ENCODE results near the gene ELMO3. TPM values are rescaled to one million over a fixed set of nuclear protein-coding genes. Genes with fewer than 3 reads are reported as not detected.

The ELMO3 gene, protein sequence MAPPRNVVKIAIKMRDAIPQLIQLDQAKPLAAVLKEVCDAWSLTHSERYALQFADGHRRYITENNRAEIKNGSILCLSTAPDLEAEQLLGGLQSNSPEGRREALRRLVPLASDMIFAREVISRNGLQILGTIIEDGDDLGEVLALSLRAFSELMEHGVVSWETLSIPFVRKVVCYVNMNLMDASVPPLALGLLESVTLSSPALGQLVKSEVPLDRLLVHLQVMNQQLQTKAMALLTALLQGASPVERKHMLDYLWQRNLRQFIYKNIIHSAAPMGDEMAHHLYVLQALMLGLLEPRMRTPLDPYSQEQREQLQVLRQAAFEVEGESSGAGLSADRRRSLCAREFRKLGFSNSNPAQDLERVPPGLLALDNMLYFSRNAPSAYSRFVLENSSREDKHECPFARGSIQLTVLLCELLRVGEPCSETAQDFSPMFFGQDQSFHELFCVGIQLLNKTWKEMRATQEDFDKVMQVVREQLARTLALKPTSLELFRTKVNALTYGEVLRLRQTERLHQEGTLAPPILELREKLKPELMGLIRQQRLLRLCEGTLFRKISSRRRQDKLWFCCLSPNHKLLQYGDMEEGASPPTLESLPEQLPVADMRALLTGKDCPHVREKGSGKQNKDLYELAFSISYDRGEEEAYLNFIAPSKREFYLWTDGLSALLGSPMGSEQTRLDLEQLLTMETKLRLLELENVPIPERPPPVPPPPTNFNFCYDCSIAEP
- 42.8 and 57.2 TPM in 2 replicates for total RNA-seq

DNA sequence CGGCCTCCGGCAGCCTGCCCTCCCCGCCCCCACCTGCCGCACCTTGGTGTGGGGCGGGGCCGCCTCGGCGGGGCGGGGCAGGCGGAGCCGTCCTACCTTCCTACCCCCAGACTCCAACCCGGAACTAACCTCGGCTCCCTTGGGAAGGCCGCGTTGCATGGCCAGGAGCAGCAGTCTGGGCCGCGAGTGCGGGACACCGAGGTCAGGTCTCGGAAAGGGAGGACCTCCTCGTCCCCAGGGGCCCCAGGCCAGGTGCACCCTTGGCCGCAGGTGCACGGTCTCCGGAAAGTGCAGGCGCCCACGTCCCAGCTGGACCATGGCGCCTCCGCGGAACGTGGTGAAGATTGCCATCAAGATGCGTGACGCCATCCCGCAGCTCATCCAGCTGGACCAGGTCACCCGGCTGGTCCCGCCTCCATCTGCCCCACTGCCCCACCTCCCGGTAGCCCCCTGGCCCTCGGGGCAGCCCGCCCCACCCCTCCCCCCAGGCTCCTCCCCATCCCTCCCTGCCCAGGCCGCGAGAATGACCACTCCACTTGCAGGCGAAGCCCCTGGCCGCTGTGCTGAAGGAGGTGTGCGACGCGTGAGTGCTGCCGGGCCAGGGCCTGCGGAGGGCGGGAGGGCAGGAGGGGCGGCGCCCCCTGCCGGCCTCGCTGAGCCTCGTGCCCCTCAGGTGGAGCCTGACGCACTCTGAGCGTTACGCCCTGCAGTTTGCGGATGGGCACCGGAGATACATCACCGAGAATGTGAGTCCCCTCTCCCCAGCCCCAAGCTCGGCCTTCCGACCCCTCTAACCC is at the start of gene ELMO3:
TSS of gene ELMO3 (plus strand) at position 121 of the 797 bp plus-strand sequence. CDS start at position 317, 196 bp downstream.

DNA sequence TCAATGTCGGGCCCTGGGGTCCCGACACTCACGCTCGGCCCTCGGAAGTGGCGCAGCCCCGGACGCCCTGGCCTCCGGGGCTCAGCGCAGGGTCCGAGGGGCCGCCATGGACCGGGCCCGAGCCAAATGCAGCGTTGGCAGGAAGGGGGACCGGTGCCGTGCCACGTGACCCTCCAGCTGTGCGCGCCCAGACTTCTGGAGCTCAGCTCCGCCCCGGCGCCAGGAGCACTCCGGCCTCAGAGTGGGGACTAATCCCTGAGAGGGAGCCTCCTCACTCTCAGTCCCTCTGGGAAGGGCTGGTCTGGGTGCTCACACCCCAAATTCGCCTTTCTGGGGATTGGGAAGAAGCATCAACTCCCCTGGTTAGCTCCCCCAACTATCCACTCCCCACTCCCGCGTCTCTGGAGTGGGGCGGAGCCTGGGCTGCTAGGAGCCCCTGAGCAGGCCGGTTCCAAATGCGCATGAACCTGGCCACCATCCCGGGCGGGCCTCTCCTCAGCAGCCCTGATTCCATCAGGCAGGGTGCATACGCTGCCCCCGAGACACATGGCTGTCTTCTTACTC is 48.0 kb upstream of the ELMO3 start, which contains the start of gene B3GNT9:
TSS of gene B3GNT9 (minus strand) at position 166 of the 564 bp plus-strand sequence. CDS start 513 bp downstream, outside the sequence.

DNA sequence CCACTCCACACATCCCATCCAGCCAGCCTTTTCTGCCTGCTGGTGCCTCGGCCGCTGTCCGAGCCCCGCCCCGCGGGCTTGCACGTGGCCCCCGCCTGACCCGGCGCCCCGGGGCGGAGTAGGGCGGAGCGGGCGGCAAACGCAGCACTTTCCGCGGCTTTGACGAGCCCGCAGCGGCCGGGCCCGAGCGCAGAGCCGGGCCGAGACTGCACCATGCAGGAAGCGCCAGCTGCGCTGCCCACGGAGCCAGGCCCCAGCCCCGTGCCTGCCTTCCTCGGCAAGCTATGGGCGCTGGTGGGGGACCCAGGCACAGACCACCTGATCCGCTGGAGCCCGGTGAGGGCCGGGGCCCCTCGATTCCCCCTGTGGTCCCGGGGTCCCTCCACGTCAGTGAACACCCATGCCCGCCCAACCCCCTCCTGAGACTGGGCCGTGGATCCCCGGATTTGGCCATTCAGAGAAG is 34.3 kb upstream of the ELMO3 start, which contains the start of gene HSF4:
TSS of gene HSF4 (plus strand) at position 147 of the 463 bp plus-strand sequence. CDS start at position 214, 67 bp downstream.

DNA sequence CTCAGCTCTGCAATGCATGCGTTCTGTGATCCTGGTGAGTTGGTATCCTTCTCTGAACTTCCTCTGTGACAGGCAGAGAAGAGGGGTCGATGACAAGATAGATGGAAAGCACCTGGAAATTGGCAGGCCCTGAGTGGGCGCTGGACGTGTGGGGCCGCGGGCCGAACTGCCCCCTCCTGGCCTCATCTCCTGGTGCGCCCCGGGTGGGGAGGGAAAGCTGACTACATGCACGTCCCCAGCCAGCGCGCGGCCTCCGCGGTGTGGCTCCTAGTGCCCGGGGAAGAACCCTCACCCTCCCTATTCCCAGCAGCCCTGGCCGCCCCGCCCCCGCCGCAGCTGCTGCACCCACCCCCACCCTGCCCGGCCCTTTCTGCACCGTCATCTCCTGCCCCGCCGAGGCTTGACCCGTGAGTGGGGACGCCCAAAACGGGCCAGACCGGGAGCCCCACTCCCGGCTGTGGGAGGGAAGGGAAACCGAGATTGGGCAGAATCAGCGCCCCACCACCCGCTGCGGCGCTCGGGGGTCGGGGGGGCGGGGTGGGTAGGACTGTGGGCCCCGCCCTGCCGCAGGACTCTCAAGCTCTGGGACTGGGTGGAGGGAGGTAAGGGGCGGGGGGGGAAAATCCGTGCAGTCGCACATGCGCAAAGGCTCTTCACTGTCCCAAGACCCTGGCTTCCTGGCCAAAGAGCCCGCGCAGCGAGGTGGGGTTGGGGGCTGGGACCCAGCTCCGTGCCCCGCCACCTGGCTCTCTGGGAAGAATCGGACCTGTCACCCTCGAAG is 28.6 kb upstream of the ELMO3 start, which contains the start of gene NOL3:
TSS of gene NOL3 (plus strand) at position 371 of the 781 bp plus-strand sequence.

DNA sequence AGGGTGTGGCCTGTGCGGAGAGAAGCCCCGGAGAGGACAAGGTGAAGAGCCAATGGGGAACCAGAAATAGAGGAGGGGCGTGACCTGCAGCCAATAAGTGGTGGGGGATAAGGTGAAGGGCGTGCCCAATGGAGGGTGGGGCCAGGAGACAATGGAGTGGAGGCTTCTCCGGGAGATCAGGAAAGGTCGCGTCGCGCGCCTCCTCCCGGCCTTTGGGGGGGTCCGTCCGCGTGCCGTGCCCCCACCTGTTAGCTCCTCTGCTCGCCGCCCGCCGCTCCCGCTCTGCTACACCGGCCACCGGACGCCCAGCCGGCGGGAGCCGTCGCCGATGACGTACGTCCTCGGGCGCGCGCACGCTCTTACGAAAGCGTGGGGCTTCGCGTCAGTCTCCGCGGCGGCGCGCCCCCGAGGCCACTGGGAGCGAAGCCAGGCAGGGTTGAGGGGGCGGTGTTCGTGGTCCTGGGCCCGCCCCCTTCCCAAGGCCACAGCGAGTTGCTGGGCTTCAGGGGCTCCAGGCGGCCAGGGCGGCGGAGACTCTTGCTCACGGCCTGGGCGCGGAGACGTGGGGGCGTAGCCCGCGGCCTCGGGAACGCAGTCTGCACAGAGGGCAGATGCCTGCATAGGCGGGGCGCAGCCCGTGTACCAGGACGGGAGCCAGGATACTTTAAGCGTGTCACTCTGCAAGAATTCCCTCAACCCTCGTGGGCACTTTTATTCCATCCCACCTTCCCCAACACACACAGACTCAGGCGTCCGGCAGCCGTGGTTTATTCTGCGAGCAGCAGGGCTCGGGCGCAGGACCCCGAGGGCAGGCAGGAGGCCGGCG is 15.1 kb upstream of the ELMO3 start, which contains the start of gene MATCAP1:
TSS of gene MATCAP1 (minus strand) at position 337 of the 826 bp plus-strand sequence. CDS start 3,353 bp downstream, outside the sequence.

DNA sequence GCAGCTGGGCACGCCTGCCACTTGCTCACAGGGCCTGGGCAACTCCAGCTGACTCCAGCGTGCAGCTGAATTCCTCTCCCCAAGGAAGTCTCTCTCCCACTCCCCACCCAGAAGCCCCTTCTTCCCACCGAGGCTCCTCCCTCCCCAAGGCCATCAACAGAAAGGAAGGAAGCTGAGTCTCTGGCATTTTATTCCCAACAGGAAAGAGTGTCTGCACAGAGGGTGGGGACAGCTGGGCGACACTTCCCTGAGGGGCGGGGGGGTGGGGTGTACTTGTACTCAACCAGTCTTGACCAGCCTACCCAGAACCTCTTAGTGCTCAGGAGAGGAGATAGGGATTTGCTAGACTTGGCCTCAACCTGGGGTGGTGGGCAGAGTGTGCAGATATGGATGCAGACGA is 8.9 kb upstream of the ELMO3 start, which contains the start of gene EXOC3L1:
TSS of gene EXOC3L1 (minus strand) at position 96 of the 400 bp plus-strand sequence. CDS start 460 bp downstream, outside the sequence.

DNA sequence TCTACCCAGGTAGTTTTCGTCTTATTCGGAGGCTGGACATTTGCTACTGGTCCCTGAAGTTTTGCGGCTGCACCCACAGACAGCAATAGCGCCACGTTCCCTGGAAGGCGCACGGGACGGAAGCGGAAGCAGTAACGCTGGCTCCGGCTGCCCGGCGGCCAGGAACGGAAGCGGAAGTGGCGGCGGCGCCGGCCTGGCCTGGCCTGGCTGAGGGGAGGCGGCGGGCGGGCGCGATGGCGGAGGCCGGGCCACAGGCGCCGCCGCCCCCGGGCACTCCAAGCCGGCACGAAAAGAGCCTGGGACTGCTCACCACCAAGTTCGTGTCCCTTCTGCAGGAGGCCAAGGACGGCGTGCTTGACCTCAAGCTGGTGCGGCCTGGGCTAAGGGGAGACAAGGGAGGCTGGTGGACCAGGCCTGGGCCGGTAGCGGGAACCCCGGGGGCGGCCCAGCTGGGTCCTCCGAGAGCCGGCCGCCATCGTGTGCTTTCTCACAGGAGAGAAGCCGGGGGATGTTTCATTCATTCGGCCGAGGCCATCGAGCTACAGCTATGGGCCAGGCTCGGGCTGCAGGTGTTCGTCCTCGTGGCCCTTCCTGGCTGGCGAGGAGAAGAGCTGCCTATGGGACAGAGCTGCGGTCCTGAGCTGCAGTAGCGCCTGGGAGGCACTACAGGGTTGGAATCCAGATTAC is 6.8 kb upstream of the ELMO3 start, which contains the start of gene E2F4:
TSS of gene E2F4 (plus strand) at position 161 of the 687 bp plus-strand sequence. CDS start at position 234, 73 bp downstream.

DNA sequence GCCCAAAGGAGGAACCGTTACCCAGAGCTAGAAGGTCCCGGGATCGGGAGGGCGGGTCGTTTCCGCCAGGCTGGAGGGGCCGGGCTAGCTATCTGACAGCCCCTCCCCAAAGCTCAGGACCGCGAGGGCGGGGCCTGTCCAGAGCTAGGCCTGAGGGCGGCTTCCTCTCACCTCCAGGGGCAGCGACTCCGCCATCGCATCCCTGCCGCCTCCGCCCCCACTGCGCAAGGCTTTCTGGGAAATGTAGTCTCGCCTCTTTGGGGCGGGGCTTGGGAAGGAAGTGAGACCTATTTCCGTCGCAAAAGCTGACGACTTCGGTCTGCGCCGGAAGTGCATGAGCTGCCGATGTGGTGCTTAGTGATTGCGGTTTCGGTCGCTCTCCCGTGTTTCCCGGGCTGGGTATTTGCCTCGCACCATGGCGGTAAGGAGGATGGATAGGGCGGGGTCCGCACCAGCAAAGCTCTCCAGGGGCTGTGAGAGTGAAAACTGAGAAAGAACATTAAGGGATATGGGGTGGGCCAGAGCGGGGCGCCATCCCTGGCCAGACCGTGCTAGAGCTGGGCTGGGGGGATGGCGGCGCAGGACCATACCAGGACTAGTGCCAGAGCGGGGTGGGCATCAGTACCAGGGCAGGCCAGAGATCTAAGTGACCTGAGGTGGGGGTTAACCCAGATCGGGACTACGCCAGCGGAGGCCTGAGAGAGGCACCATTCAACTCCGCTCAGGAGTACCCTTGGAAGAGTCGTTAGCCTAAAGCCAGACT is 28.1 kb downstream of the ELMO3 start, which contains the start of gene TMEM208:
TSS of gene TMEM208 (plus strand) at position 327 of the 763 bp plus-strand sequence. CDS start at position 416, 89 bp downstream.

DNA sequence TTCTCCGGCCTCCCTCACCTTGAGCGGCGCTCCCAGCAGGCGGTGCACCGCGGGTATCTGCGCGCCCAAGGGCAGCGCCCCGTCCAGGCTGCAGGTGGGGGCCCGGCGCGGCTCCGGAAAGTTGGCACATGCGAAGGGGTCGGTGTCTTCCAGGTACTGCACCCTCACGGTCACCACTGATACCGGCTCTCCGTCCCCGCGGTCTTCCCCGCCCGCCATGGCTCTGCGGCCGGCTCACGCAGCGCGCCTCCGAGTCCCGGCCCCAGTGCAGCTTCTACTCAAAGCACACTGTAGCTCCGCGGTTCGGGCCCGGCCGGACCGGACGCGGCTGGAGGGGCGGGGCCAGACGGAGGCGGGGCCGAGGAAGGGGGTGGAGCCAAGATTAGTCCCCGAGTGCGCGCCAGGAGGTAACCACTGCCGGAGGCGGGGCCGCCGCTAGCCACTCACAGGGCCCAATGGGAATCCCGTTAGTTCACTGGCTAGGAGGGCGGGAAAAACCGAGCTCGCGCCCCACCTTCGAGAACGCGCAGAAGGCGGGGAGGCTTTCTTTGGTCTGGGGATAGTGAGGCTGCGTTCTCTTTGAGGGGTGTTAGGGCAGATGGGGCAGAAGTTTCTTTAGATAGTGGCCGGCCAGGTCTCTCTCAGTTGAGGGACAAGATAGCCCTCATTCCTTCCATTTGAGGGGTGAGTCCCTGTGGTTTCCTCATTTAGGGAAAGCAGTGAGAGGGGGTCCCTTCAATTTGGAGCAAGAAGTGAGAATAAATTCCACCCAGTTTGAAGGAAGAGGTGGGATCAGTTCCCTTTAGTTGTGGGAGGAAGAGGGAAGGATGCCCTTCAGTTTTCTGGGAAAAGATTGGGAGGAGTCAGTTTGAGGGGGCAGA is 48.5 kb downstream of the ELMO3 start, which contains the start of gene FHOD1:
TSS of gene FHOD1 (minus strand) at position 290 of the 881 bp plus-strand sequence. CDS start at position 219, 71 bp downstream.

DNA sequence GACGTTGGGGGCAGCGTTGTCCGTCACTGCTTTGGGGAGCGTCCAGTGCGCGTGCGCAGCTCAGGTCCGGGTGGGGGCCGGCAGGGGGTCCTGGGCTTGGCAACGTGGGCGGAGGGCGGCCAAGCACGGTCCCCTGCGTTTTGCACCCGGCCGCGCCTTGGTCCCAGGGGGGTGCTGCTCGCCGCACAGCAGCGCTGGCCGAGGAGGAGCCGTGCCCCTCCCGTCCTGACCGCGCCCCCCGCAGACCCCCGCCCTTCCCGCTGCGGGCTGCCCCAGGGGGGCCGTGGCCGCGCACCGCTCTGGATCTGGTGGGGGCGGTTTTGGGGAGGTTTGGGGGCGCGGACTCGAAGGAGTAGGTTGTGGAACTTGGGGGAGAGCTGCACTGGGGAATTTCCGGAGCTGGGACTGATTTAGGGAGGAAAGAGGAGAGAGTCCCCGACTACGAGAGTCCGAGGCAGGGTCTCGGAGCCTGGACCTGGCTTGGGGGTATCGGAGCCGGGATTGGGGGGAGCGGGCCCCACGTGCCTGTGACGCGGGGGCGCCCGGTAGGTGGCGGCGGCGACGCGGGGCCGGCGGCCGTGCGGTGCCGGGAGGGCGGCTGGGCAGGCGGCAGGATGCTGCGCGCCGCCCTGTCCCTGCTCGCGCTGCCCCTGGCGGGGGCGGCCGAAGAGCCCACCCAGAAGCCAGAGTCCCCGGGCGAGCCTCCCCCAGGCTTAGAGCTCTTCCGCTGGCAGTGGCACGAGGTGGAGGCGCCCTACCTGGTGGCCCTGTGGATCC is 49.7 kb downstream of the ELMO3 start, which contains the start of gene SLC9A5:
TSS of gene SLC9A5 (plus strand) at position 579 of the 777 bp plus-strand sequence. CDS start at position 615, 36 bp downstream.

Small RNA genes within 50 kb of the gene (small RNA-seq; reads per million reads assigned to genes)
- 1.3 reads per million, percentile 65 among the genes with 10 or more reads in this experiment for gene MIR328

Other genes starting within 250 kb of the ELMO3 start
- 0.11 and 0.39 TPM in 2 replicates for gene CES3, start 237.9 kb upstream of the ELMO3 start, total RNA-seq
- gene CES4A, start 210.5 kb upstream of the ELMO3 start, total RNA-seq = 3.3 and 10.2 TPM in 2 replicates
- 46.0 and 56.1 TPM in 2 replicates for gene CBFB, start 170.0 kb upstream of the ELMO3 start, total RNA-seq
- 12.5 and 15.7 TPM in 2 replicates for gene PHAF1, start 89.2 kb upstream of the ELMO3 start, total RNA-seq
- gene B3GNT9, start 48.1 kb upstream of the ELMO3 start, total RNA-seq = 65.5 and 72.2 TPM in 2 replicates
- 20.0 and 26.8 TPM in 2 replicates for gene TRADD, start 39.2 kb upstream of the ELMO3 start, total RNA-seq
- gene FBXL8, start 39.2 kb upstream of the ELMO3 start, total RNA-seq = 23.7 and 40.8 TPM in 2 replicates
- 4.8 and 21.2 TPM in 2 replicates for gene HSF4, start 34.4 kb upstream of the ELMO3 start, total RNA-seq
- 21.7 and 38.1 TPM in 2 replicates for gene NOL3, start 28.6 kb upstream of the ELMO3 start, total RNA-seq
- 11.1 and 21.2 TPM in 2 replicates for gene MATCAP1, start 15.2 kb upstream of the ELMO3 start, total RNA-seq
- not detected in 2 replicates for gene EXOC3L1, start 9.0 kb upstream of the ELMO3 start, total RNA-seq
- 42.4 and 76.9 TPM in 2 replicates for gene E2F4, start 7.0 kb upstream of the ELMO3 start, total RNA-seq
- 28.7 and 36.4 TPM in 2 replicates for gene TMEM208, start 28.0 kb downstream of the ELMO3 start, total RNA-seq
- gene FHOD1, start 48.4 kb downstream of the ELMO3 start, total RNA-seq = 18.1 and 24.6 TPM in 2 replicates
- gene SLC9A5, start 49.8 kb downstream of the ELMO3 start, total RNA-seq = 0.33 and 1.6 TPM in 2 replicates
- gene PLEKHG4, start 80.4 kb downstream of the ELMO3 start, total RNA-seq = 22.2 and 35.7 TPM in 2 replicates
- not detected in 2 replicates for gene KCTD19, start 127.6 kb downstream of the ELMO3 start, total RNA-seq
- gene LRRC36, start 127.7 kb downstream of the ELMO3 start, total RNA-seq = not detected in 2 replicates
- under 0.01 and 0.87 TPM in 2 replicates for gene TPPP3, start 194.4 kb downstream of the ELMO3 start, total RNA-seq
- 5.3 and 9.4 TPM in 2 replicates for gene ZDHHC1, start 217.3 kb downstream of the ELMO3 start, total RNA-seq
- gene HSD11B2, start 232.0 kb downstream of the ELMO3 start, total RNA-seq = not detected in 2 replicates